Neutrophil (primary cell): ENCODE results near the gene DNMT3A.

Experiments
- H3K27ac ChIP-seq: fragments of 200-600 bp; sonication (generic); 2 replicates; pipeline ENCODE4 v1.5.1; 2016; ENCODE audit warnings: mild to moderate bottlenecking, moderate library complexity
- H3K27me3 ChIP-seq: fragments of 200-600 bp; sonication (generic); 2 replicates; pipeline ENCODE4 v1.6.0; 2016; ENCODE audit warnings: mild to moderate bottlenecking
- H3K36me3 ChIP-seq: fragments of 200-600 bp; sonication (generic); 2 replicates; pipeline ENCODE4 v1.5.1; 2017
- H3K4me1 ChIP-seq, 2 experiments: fragments of 200-600 bp in 1 of 2; sonication (generic) in 1 of 2; 1 replicate in 1 of 2; 2 replicates in 1 of 2; pipeline versions ENCODE4 v1.5.1 to v1.6.1; 2013 to 2016; ENCODE audit warnings: low read depth in 1 of 2, low read length in 1 of 2, mild to moderate bottlenecking in 1 of 2, moderate library complexity in 1 of 2; ENCODE audit not compliant: control insufficient read depth in 1 of 2, insufficient read depth in 1 of 2
- H3K4me3 ChIP-seq, 2 experiments: fragments of 200-600 bp in 1 of 2; sonication (generic) in 1 of 2; 1 replicate in 1 of 2; 2 replicates in 1 of 2; pipeline ENCODE4 v1.5.1; 2013 to 2016; ENCODE audit warnings: low read depth in 1 of 2, low read length in 1 of 2, mild to moderate bottlenecking in 1 of 2, moderate library complexity in 1 of 2
- H3K9me3 ChIP-seq: fragments of 200-600 bp; sonication (generic); 2 replicates; pipeline ENCODE4 v1.5.1; 2016
- TF ChIP-seq, protein P1 (sequence below): fragments of 200-600 bp; sonication (generic); IDR thresholded peaks from 2 replicates; pipeline ENCODE4 v1.5.1; 2016; ENCODE audit warnings: antibody characterized with exemption

DNMT3A gene

DNA sequence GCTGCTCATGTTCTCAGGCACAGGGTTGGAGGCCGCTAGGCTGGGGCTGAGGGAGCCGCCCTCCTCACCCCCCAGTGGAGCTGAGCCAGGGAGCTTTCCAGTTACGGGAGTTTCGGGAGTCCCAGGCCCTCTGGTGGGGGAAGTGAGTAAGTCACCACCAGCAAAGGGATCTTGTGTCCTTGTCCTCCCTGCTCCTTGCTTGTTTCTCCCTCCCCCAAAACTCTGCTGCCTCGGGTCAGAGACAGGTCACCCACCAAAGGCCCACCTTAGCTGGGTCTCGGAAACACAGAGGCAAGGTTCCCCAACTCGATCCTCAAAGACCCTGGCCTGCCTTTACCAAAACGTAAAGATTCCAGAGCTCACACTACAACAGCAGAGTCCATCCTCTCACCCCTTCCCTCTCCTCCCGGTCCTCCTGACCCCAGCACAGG is 112.9 kb downstream of the DNMT3A start:
- no peaks in the 10 kb centered on the region for H3K9me3 ChIP-seq

DNA sequence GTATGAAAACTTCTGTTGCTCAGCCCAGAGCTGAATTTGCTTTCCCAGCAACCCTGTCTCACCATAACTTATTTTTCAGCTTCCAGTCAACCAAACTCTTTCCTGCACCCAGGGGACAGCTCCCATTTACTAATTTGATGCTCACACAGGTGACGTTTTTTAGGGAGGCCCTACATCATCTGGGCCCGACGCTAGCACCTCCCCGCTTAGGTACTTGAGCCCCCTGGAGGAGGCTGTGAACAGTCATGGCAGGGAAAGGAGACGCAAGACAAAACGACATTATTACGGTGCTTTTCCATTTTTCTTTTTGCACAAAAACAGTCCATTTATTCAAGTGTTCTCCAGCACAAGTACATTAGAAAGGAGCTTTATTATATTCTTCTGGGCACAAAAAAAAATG is 114.1 kb downstream of the DNMT3A start:
- TF ChIP-seq, protein P1, sequence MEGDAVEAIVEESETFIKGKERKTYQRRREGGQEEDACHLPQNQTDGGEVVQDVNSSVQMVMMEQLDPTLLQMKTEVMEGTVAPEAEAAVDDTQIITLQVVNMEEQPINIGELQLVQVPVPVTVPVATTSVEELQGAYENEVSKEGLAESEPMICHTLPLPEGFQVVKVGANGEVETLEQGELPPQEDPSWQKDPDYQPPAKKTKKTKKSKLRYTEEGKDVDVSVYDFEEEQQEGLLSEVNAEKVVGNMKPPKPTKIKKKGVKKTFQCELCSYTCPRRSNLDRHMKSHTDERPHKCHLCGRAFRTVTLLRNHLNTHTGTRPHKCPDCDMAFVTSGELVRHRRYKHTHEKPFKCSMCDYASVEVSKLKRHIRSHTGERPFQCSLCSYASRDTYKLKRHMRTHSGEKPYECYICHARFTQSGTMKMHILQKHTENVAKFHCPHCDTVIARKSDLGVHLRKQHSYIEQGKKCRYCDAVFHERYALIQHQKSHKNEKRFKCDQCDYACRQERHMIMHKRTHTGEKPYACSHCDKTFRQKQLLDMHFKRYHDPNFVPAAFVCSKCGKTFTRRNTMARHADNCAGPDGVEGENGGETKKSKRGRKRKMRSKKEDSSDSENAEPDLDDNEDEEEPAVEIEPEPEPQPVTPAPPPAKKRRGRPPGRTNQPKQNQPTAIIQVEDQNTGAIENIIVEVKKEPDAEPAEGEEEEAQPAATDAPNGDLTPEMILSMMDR, result no peak
- no peaks in the 10 kb centered on the region for H3K4me1 ChIP-seq
- no peaks in the 10 kb centered on the region for H3K27me3 ChIP-seq
- no peak overlapping the region for H3K27ac ChIP-seq
- no peak overlapping the region for H3K4me3 ChIP-seq
- H3K36me3 ChIP-seq, result peaks cover 18% of the 10 kb centered on the region
- H3K9me3 ChIP-seq, result no peaks in the 10 kb centered on the region

More for the DNA sequence above, 112.9 kb downstream of the DNMT3A start:
- TF ChIP-seq, protein P1, result no peak
- H3K27ac ChIP-seq, result no peak overlapping the region
- peaks cover 31% of the 10 kb centered on the region for H3K36me3 ChIP-seq
- no peaks in the 10 kb centered on the region for H3K4me1 ChIP-seq
- no peaks in the 10 kb centered on the region for H3K27me3 ChIP-seq
- H3K4me3 ChIP-seq, result no peak overlapping the region

DNA sequence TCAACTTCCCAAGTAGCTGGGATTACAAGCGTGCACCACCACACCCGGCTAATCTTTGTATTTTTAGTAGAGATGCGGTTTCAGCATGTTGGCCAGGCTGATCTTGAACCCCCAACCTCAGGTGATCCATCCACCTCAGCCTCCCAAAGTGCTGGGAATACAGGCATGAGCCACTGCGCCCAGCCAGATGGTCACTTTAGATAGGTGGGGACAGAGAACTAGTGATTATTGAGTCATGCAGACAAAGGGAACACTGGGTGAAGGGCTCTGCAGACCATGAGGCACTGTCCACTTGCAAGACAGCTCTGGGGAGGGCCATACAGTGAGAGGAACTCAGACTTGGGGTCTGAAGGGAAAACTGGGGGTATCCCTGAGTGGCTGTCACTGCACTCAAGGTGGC is 114.9 kb downstream of the DNMT3A start:
- H3K27me3 ChIP-seq, result no peaks in the 10 kb centered on the region
- peaks cover 10% of the 10 kb centered on the region for H3K36me3 ChIP-seq
- TF ChIP-seq, protein P1, result no peak
- no peaks in the 10 kb centered on the region for H3K4me1 ChIP-seq
- no peaks in the 10 kb centered on the region for H3K9me3 ChIP-seq
- no peak overlapping the region for H3K27ac ChIP-seq
- no peak overlapping the region for H3K4me3 ChIP-seq

DNA sequence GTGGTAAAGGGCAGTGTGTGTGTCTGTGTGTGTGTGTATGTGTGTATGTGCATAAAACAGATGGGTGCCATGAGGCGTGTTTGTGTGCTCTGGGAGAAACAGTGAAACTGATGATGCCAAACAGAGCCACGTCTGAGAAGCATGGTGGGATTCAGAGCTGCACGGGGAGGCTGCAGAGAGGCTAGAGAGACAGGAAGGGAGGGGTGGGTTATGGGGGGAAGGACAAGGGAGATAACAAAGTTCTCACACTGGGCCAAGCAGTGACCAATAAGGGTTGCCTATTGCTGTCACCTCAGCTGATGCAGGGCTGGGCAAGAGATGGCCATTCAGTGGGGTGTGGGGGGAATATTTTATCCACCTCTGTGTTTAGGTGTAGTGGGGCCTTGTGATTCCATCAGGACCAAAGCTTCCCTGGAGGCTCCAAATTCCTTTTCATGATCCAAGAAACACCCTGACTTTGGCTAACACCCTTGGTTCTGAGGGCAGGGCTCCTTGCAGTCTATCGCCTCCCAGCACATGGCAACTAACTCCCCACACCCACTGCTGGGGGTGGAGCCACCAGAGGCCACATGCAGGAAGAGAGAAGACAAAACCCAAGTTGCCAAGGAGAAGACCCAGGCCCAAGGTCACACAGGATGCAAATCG is 119.1 kb downstream of the DNMT3A start:
- no peaks in the 10 kb centered on the region for H3K27me3 ChIP-seq
- H3K9me3 ChIP-seq, result no peaks in the 10 kb centered on the region
- TF ChIP-seq, protein P1, result no peak
- H3K36me3 ChIP-seq, result no peaks in the 10 kb centered on the region
- H3K27ac ChIP-seq, result no peak overlapping the region
- H3K4me1 ChIP-seq, result no peaks in the 10 kb centered on the region
- H3K4me3 ChIP-seq, result no peak overlapping the region

DNA sequence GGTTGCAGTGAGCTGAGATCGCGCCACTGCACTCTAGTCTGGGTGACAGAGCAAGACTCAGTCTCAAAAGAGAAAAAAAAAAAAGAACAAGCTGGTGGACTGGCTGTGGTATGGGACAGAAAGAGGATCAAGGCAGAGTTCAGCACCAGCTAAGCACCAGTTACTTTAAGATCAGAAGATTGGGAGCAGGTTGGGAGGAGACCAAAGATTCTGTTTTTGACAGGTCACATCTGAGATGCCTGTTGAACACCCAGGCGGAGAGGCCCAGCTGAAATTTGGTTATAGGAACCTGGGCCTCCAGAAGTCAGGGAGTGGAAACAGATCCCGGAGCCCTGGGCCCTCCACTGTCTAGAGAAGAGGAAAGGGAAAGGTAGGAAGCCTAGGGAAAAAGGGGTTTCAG is 120.1 kb downstream of the DNMT3A start:
- TF ChIP-seq, protein P1, result no peak
- H3K4me1 ChIP-seq, result peaks cover 4 to 6% of the 10 kb centered on the region in 2 experiments
- H3K36me3 ChIP-seq, result no peaks in the 10 kb centered on the region
- H3K27me3 ChIP-seq, result no peaks in the 10 kb centered on the region
- no peak overlapping the region for H3K4me3 ChIP-seq
- no peak overlapping the region for H3K27ac ChIP-seq
- no peaks in the 10 kb centered on the region for H3K9me3 ChIP-seq
